GM18505 (cell line): Measurements from ENCODE around the gene VSTM2L.
"Not testable (repeated sequence)": the region's sequence is repeated elsewhere in the genome, so short reads cannot be mapped to it uniquely, and the experiment has no call there.

Experiments
- ATAC-seq: cut with Tn5 transposase; IDR thresholded peaks from one replicate; pipeline ENCODE4 v1.9.1; 2021; ENCODE audit not compliant: unreplicated experiment
- POLR2A ChIP-seq: IDR thresholded peaks from 4 replicates; pipeline ENCODE4 v1.6.1; 2011; ENCODE audit warnings: borderline replicate concordance; ENCODE audit not compliant: insufficient read depth, insufficient read length; ENCODE audit errors: extremely low read depth

The VSTM2L gene

GRCh38 chr20:37902504-37903313 is at the start of gene VSTM2L:
TSS of gene VSTM2L (plus strand) at chr20:37903127. CDS start at chr20:37903351, 224 bp downstream.
- no peak for ATAC-seq
- TF ChIP-seq POLR2A, result no peak

- ATAC-seq, result peak; percentile 65
- TF ChIP-seq POLR2A, result no peak
These were observed 49.0 kb upstream of the VSTM2L start for GRCh38 chr20:37853823-37854375.

GRCh38 chr20:37856034-37856433 is 46.9 kb upstream of the VSTM2L start:
- ATAC-seq, result not testable (repeated sequence)

- ATAC-seq, result no peak
- TF ChIP-seq POLR2A, result no peak
These were observed 45.8 kb upstream of the VSTM2L start for GRCh38 chr20:37856932-37857660.

- no peak for TF ChIP-seq POLR2A
- no peak for ATAC-seq
These were observed 43.3 kb upstream of the VSTM2L start for GRCh38 chr20:37859406-37860171.

GRCh38 chr20:37863289-37863688 is 39.6 kb upstream of the VSTM2L start:
- no peak for ATAC-seq
- TF ChIP-seq POLR2A, result no peak

- TF ChIP-seq POLR2A, result no peak
- ATAC-seq, result no peak
These were observed 38.6 kb upstream of the VSTM2L start for GRCh38 chr20:37864298-37864697.

- no peak for ATAC-seq
- TF ChIP-seq POLR2A, result no peak
These were observed 36.9 kb upstream of the VSTM2L start for GRCh38 chr20:37866051-37866450.

DNA sequence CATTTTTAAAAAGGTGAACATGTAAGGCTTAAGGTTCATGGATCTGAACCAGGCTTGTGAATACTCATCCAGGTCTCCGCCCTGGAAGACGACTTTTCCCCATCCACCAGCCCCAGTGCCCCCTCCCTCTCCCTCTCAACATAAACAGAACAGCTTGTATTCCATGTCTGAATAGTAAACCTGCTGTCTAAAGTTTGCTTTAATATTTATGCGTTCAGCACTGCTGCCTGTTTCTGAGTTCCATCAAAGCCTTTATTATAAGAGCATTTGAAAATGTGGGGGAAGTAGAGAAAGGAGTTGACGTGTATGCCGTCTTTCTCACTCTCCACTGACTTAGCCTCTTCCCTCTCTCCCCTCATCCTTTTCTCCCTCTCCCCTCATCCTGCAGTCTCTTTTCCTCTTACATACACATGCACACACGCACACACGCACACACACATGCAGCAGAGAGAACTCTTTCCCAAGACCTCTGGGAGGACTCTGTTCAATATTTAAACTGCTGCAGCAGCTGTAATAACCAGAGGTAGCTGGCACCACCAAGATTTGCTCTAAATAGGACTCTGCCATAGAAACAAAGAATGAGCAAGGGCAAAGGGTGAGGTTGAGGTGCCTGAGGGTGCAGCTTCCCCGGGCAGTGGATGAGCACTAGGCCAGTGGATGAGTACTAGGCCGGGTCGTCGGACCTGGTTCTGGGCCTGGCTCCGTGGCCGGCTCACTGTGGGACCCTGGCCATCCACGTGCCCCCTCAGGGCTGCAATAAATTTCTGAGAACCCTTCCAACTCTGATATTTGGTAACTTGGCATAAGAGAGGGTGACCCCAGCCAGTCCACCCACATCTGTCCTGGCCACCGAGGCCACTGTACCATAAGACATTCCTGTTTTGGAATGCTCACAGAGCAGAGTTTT is 35.4 kb upstream of the VSTM2L start:
- TF ChIP-seq POLR2A, result no peak
- ATAC-seq, result no peak

- no peak for TF ChIP-seq POLR2A
- no peak for ATAC-seq
These were observed 34.0 kb upstream of the VSTM2L start for GRCh38 chr20:37868851-37869333.

- TF ChIP-seq POLR2A, result no peak
- ATAC-seq, result no peak
These were observed 33.5 kb upstream of the VSTM2L start for GRCh38 chr20:37869334-37869861.

DNA sequence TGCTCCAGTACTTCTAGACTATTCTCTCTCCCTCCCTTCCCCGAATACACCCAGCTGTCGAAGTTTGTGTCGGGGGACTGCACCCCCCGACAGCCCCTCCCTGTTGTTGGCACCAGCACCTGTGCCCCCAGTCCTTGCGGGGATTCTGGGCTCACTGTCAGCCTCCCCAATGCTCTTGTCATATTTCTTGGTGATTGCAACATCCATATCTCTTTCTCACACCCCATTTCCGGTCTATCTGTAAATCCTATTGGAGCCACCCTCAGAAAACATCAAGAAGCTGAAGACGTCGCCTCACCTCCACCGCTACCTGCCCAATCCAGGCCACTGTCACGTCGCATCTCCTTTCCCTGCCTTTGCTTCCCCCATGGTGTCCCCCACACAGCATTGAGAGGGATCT is 32.6 kb upstream of the VSTM2L start:
- ATAC-seq, result no peak
- no peak for TF ChIP-seq POLR2A
